ENCODE results near the gene CCDC57. TPM values are rescaled to one million over a fixed set of nuclear protein-coding genes. Genes with fewer than 3 reads are reported as not detected.

Gene CCDC57
- total RNA-seq, 1 experiment from 2014 or later: 69.9 TPM

- intact Hi-C loops (cut with micrococcal nuclease; ENCODE audit: unreplicated experiment): no loop called here
- CTCF ChIA-PET: interaction anchor here (0.6 kb wide), 1 partner anchor 78 kb away, joined by 5 read pairs; no protein-coding TSS in a partner anchor
- no peaks in the 10 kb centered on the region for H3K9me3 Mint-ChIP-seq (ENCODE audit: low read depth, unreplicated experiment)
- peaks cover 31% of the 10 kb centered on the region for H3K4me1 Mint-ChIP-seq (ENCODE audit: low read depth, unreplicated experiment)
- peak; percentile 74 for DNase-seq
- TF ChIP-seq CTCF (IDR thresholded peaks at IDR 0.05; ENCODE audit: unreplicated experiment): no peak
- BruUV-seq (replicated peaks): no TSS peak
- peak overlapping the region; percentile 68 for H3K27ac Mint-ChIP-seq (ENCODE audit: unreplicated experiment)
- H3K27me3 Mint-ChIP-seq (ENCODE audit: unreplicated experiment): no peaks in the 10 kb centered on the region
- peak overlapping the region; percentile 47 for H3K4me3 Mint-ChIP-seq (ENCODE audit: low read depth, unreplicated experiment)
- H3K36me3 Mint-ChIP-seq (ENCODE audit: insufficient read depth, unreplicated experiment): peaks cover 77% of the 10 kb centered on the region
Observed at GRCh38 chr17:82103553-82104451, 108.8 kb downstream of the CCDC57 start.

- Mint-ChIP-seq H3K27me3 (ENCODE audit: unreplicated experiment) (no peaks in the 10 kb centered on the region), H3K27ac (ENCODE audit: unreplicated experiment) (peak overlapping the region; percentile 47), H3K4me1 (ENCODE audit: low read depth, unreplicated experiment) (peaks cover 31% of the 10 kb centered on the region), H3K36me3 (ENCODE audit: insufficient read depth, unreplicated experiment) (peaks cover 79% of the 10 kb centered on the region), H3K9me3 (ENCODE audit: low read depth, unreplicated experiment) (no peaks in the 10 kb centered on the region), H3K4me3 (ENCODE audit: low read depth, unreplicated experiment) (no peak overlapping the region)
- DNase-seq: peak; percentile 41
- TF ChIP-seq CTCF (IDR thresholded peaks at IDR 0.05; ENCODE audit: unreplicated experiment): no peak
- BruUV-seq (replicated peaks): no TSS peak
- intact Hi-C loops (cut with micrococcal nuclease; ENCODE audit: unreplicated experiment): no loop called here
- CTCF ChIA-PET: no interaction called here
Observed at GRCh38 chr17:82101767-82102679, 110.6 kb downstream of the CCDC57 start.

GRCh38 chr17:82101301-82101715 lies 111.3 kb downstream of the CCDC57 start:
- Mint-ChIP-seq H3K9me3 (ENCODE audit: low read depth, unreplicated experiment) (no peaks in the 10 kb centered on the region), H3K4me3 (ENCODE audit: low read depth, unreplicated experiment) (no peak overlapping the region), H3K4me1 (ENCODE audit: low read depth, unreplicated experiment) (peaks cover 26% of the 10 kb centered on the region), H3K27ac (ENCODE audit: unreplicated experiment) (peak overlapping the region; percentile 47), H3K36me3 (ENCODE audit: insufficient read depth, unreplicated experiment) (peaks cover 79% of the 10 kb centered on the region), H3K27me3 (ENCODE audit: unreplicated experiment) (no peaks in the 10 kb centered on the region)
- BruUV-seq (replicated peaks): no TSS peak
- no peak for TF ChIP-seq CTCF (IDR thresholded peaks at IDR 0.05; ENCODE audit: unreplicated experiment)
- CTCF ChIA-PET: no interaction called here
- intact Hi-C loops (cut with micrococcal nuclease; ENCODE audit: unreplicated experiment): no loop called here
- no peak for DNase-seq

- TF ChIP-seq CTCF (IDR thresholded peaks at IDR 0.05; ENCODE audit: unreplicated experiment): no peak
- no TSS peak for BruUV-seq (replicated peaks)
- CTCF ChIA-PET: no interaction called here
- Mint-ChIP-seq H3K27ac (ENCODE audit: unreplicated experiment) (peak overlapping the region; percentile 47), H3K36me3 (ENCODE audit: insufficient read depth, unreplicated experiment) (peaks cover 79% of the 10 kb centered on the region), H3K4me1 (ENCODE audit: low read depth, unreplicated experiment) (peaks cover 26% of the 10 kb centered on the region), H3K27me3 (ENCODE audit: unreplicated experiment) (no peaks in the 10 kb centered on the region), H3K9me3 (ENCODE audit: low read depth, unreplicated experiment) (no peaks in the 10 kb centered on the region), H3K4me3 (ENCODE audit: low read depth, unreplicated experiment) (no peak overlapping the region)
- intact Hi-C loops (cut with micrococcal nuclease; ENCODE audit: unreplicated experiment): no loop called here
- DNase-seq: no peak
Observed at GRCh38 chr17:82100502-82101298, 111.9 kb downstream of the CCDC57 start.

Measured in Calu3 (cell line).